C1 segment of cervical spinal cord (tissue), 14 donors: Measurements from ENCODE around the gene KBTBD7.
A peak's percentile ranks its signal among the peaks of the same experiment; 100 is the strongest.

Source experiments
- DNase-seq, 14 donors: peaks; one replicate each; lab custom pipeline; 2025; lab: John Stamatoyannopoulos, UW

The KBTBD7 gene

GRCh38 chr13:41193919-41194824 lies at the start of gene KBTBD7:
KBTBD7 (minus strand) TSS chr13:41194569; CDS start chr13:41194257, 312 bp downstream.
- DNase-seq = peak; percentile 24 to 95 (median 89)

- DNase-seq = no peak
These were observed 47.3 kb upstream of the KBTBD7 start for GRCh38 chr13:41241626-41242025.

GRCh38 chr13:41236369-41236768 lies 42.0 kb upstream of the KBTBD7 start:
- DNase-seq = no peak

- no peak for DNase-seq
These were observed 38.5 kb upstream of the KBTBD7 start for GRCh38 chr13:41232578-41233480.

- no peak for DNase-seq
These were observed 37.4 kb upstream of the KBTBD7 start for GRCh38 chr13:41231786-41232185.

- DNase-seq = no peak
These were observed 36.8 kb upstream of the KBTBD7 start for GRCh38 chr13:41231025-41231677.

- no peak for DNase-seq
These were observed 35.0 kb upstream of the KBTBD7 start for GRCh38 chr13:41229356-41229755.

- no peak for DNase-seq
These were observed 30.0 kb upstream of the KBTBD7 start for GRCh38 chr13:41224113-41225110.

GRCh38 chr13:41222259-41222852 lies 28.0 kb upstream of the KBTBD7 start:
- DNase-seq = peak in 4 of 14 donors; percentile 1 to 16 (median 10)

GRCh38 chr13:41220401-41220800 lies 26.0 kb upstream of the KBTBD7 start:
- DNase-seq = no peak

GRCh38 chr13:41216160-41216559 lies 21.8 kb upstream of the KBTBD7 start:
- no peak for DNase-seq

- DNase-seq = no peak
These were observed 19.6 kb upstream of the KBTBD7 start for GRCh38 chr13:41213919-41214318.

- DNase-seq = no peak
These were observed 18.9 kb upstream of the KBTBD7 start for GRCh38 chr13:41213316-41213715.

- DNase-seq = no peak
These were observed 18.5 kb upstream of the KBTBD7 start for GRCh38 chr13:41212881-41213280.

- no peak for DNase-seq
These were observed 16.7 kb upstream of the KBTBD7 start for GRCh38 chr13:41211062-41211461.

GRCh38 chr13:41206467-41206866 lies 12.1 kb upstream of the KBTBD7 start:
- DNase-seq = no peak

- DNase-seq = no peak
These were observed 9.4 kb upstream of the KBTBD7 start for GRCh38 chr13:41203810-41204209.

GRCh38 chr13:41200126-41200525 lies 5.8 kb upstream of the KBTBD7 start:
- DNase-seq = no peak

- no peak for DNase-seq
These were observed 5.2 kb upstream of the KBTBD7 start for GRCh38 chr13:41199526-41199925.

GRCh38 chr13:41199079-41199478 lies 4.7 kb upstream of the KBTBD7 start:
- DNase-seq = no peak
